Activated CD8-positive, alpha-beta T cell treated with anti-CD3 and anti-CD28 coated beads, Interleukin-2, amount 10 ng/mL, durations not matched to agents 7 days and 5 days (primary cell): ENCODE data around the gene ST3GAL4. TPM values are rescaled to one million over a fixed set of nuclear protein-coding genes. Genes with fewer than 3 reads are reported as not detected.

Source experiments
- ATAC-seq: fragments of 150-1000 bp; cut with Tn5 transposase; one replicate; pipeline ENCODE4 v1.10.0; 2021; ENCODE audit warnings: moderate library complexity
- CTCF ChIA-PET: fragments of 350-600 bp; sonication (Branson Sonifier 250); formaldehyde crosslinking; loops from one replicate; lab custom pipeline; 2021; ENCODE audit warnings: antibody characterized with exemption; lab: Charles Lee
- POLR2A ChIA-PET: fragments of 350-600 bp; sonication (Branson Sonifier 250); formaldehyde crosslinking; loops from one replicate; lab custom pipeline; 2021; ENCODE audit warnings: antibody characterized with exemption; lab: Charles Lee
- DNase-seq: peaks from one replicate; pipeline ENCODE4 v3.0.0-alpha.2; 2020
- H3K27ac Mint-ChIP-seq: one replicate; pipeline ENCODE4 v1.8.0; 2021; ENCODE audit warnings: mild to moderate bottlenecking, mixed read lengths
- H3K27me3 Mint-ChIP-seq: one replicate; pipeline ENCODE4 v1.8.0; 2021; ENCODE audit warnings: low read depth, mixed read lengths
- H3K36me3 Mint-ChIP-seq: one replicate; pipeline ENCODE4 v1.8.0; 2021; ENCODE audit warnings: low read depth, mixed read lengths
- H3K4me1 Mint-ChIP-seq: one replicate; pipeline ENCODE4 v1.8.0; 2021; ENCODE audit warnings: low read depth, mixed read lengths
- H3K4me3 Mint-ChIP-seq: one replicate; pipeline ENCODE4 v1.8.0; 2021; ENCODE audit warnings: mild to moderate bottlenecking, mixed read lengths
- H3K9me3 Mint-ChIP-seq: one replicate; pipeline ENCODE4 v1.8.0; 2022; ENCODE audit warnings: mixed read lengths; ENCODE audit not compliant: insufficient read depth
- total RNA-seq, 2 experiments: library from RNA; stranded (reverse); gene quantifications; one replicate each; pipeline ENCODE4 v1.2.3, GENCODE V29; 2021

ST3GAL4 gene
- total RNA-seq, 2 experiments from 2014 or later = 10.3 to 11.8 TPM

- ChIA-PET CTCF (interaction anchor here (0.7 kb wide), 1 partner anchor 13 kb away, joined by 3 read pairs; no protein-coding TSS in a partner anchor), POLR2A (no interaction called here)
- no peak for ATAC-seq
- no peak overlapping the region for H3K27ac Mint-ChIP-seq
- no peak for DNase-seq
- no peaks in the 10 kb centered on the region for H3K27me3 Mint-ChIP-seq
- no peak overlapping the region for H3K4me3 Mint-ChIP-seq
- peaks cover 3% of the 10 kb centered on the region for H3K9me3 Mint-ChIP-seq
- H3K36me3 Mint-ChIP-seq = no peaks in the 10 kb centered on the region
- H3K4me1 Mint-ChIP-seq = no peaks in the 10 kb centered on the region
These were observed 95.8 kb downstream of the ST3GAL4 start for GRCh38 chr11:126451211-126451802.

GRCh38 chr11:126452241-126453101 is 97.0 kb downstream of the ST3GAL4 start:
- no peaks in the 10 kb centered on the region for H3K27me3 Mint-ChIP-seq
- no peak overlapping the region for H3K27ac Mint-ChIP-seq
- CTCF ChIA-PET = interaction anchor here (0.7 to 1.1 kb wide), 2 partner anchors 12 to 18 kb away, joined by 3 read pairs; no protein-coding TSS in a partner anchor
- H3K9me3 Mint-ChIP-seq = peaks cover 3% of the 10 kb centered on the region
- DNase-seq (no peak), ATAC-seq (no peak)
- H3K4me1 Mint-ChIP-seq = no peaks in the 10 kb centered on the region
- H3K36me3 Mint-ChIP-seq = no peaks in the 10 kb centered on the region
- POLR2A ChIA-PET = no interaction called here
- no peak overlapping the region for H3K4me3 Mint-ChIP-seq

GRCh38 chr11:126456089-126456488 is 100.6 kb downstream of the ST3GAL4 start:
- ATAC-seq (no peak), DNase-seq (no peak)
- Mint-ChIP-seq H3K9me3 (no peaks in the 10 kb centered on the region), H3K27me3 (no peaks in the 10 kb centered on the region), H3K4me3 (no peak overlapping the region), H3K4me1 (no peaks in the 10 kb centered on the region), H3K27ac (no peak overlapping the region), H3K36me3 (no peaks in the 10 kb centered on the region)
- ChIA-PET CTCF (no interaction called here), POLR2A (no interaction called here)

GRCh38 chr11:126456783-126457542 is 101.5 kb downstream of the ST3GAL4 start:
- DNase-seq = no peak
- POLR2A ChIA-PET = no interaction called here
- Mint-ChIP-seq H3K36me3 (no peaks in the 10 kb centered on the region), H3K27ac (no peak overlapping the region), H3K4me1 (no peaks in the 10 kb centered on the region), H3K27me3 (no peaks in the 10 kb centered on the region), H3K4me3 (no peak overlapping the region), H3K9me3 (no peaks in the 10 kb centered on the region)
- CTCF ChIA-PET = no interaction called here
- no peak for ATAC-seq

GRCh38 chr11:126457817-126458216 is 102.3 kb downstream of the ST3GAL4 start:
- no peaks in the 10 kb centered on the region for H3K4me1 Mint-ChIP-seq
- DNase-seq (no peak), ATAC-seq (no peak)
- H3K36me3 Mint-ChIP-seq = no peaks in the 10 kb centered on the region
- no peaks in the 10 kb centered on the region for H3K27me3 Mint-ChIP-seq
- ChIA-PET POLR2A (no interaction called here), CTCF (no interaction called here)
- no peak overlapping the region for H3K27ac Mint-ChIP-seq
- no peaks in the 10 kb centered on the region for H3K9me3 Mint-ChIP-seq
- no peak overlapping the region for H3K4me3 Mint-ChIP-seq

- ChIA-PET CTCF (interaction anchor here (5.5 kb wide), 1 partner anchor 20 kb away, joined by 32 read pairs; no protein-coding TSS in a partner anchor), POLR2A (no interaction called here)
- H3K9me3 Mint-ChIP-seq = no peaks in the 10 kb centered on the region
- ATAC-seq (no peak), DNase-seq (no peak)
- no peaks in the 10 kb centered on the region for H3K36me3 Mint-ChIP-seq
- H3K27ac Mint-ChIP-seq = no peak overlapping the region
- no peak overlapping the region for H3K4me3 Mint-ChIP-seq
- H3K4me1 Mint-ChIP-seq = peaks cover 6% of the 10 kb centered on the region
- H3K27me3 Mint-ChIP-seq = no peaks in the 10 kb centered on the region
These were observed 104.3 kb downstream of the ST3GAL4 start for GRCh38 chr11:126459691-126460281.

GRCh38 chr11:126460417-126461095 is 105.1 kb downstream of the ST3GAL4 start:
- Mint-ChIP-seq H3K4me3 (no peak overlapping the region), H3K27ac (no peak overlapping the region), H3K27me3 (no peaks in the 10 kb centered on the region), H3K9me3 (no peaks in the 10 kb centered on the region), H3K36me3 (no peaks in the 10 kb centered on the region), H3K4me1 (peaks cover 13% of the 10 kb centered on the region)
- POLR2A ChIA-PET = no interaction called here
- no peak for DNase-seq
- CTCF ChIA-PET = interaction anchor here (5.5 kb wide), 1 partner anchor 20 kb away, joined by 32 read pairs; no protein-coding TSS in a partner anchor
- ATAC-seq = no peak

GRCh38 chr11:126461096-126461440 is 105.6 kb downstream of the ST3GAL4 start:
- DNase-seq (no peak), ATAC-seq (no peak)
- ChIA-PET CTCF (interaction anchor here (5.5 kb wide), 1 partner anchor 19 kb away, joined by 32 read pairs; no protein-coding TSS in a partner anchor), POLR2A (no interaction called here)
- H3K4me3 Mint-ChIP-seq = no peak overlapping the region
- H3K36me3 Mint-ChIP-seq = no peaks in the 10 kb centered on the region
- no peaks in the 10 kb centered on the region for H3K9me3 Mint-ChIP-seq
- no peaks in the 10 kb centered on the region for H3K27me3 Mint-ChIP-seq
- H3K4me1 Mint-ChIP-seq = peaks cover 18% of the 10 kb centered on the region
- H3K27ac Mint-ChIP-seq = no peak overlapping the region

GRCh38 chr11:126461996-126462395 is 106.5 kb downstream of the ST3GAL4 start:
- CTCF ChIA-PET = interaction anchor here (1.5 to 5.5 kb wide), 2 partner anchors 18 to 21 kb away, joined by 3 to 32 read pairs; no protein-coding TSS in a partner anchor
- ATAC-seq = no peak

GRCh38 chr11:126462422-126462821 is 106.9 kb downstream of the ST3GAL4 start:
- CTCF ChIA-PET = interaction anchor here (1.5 to 5.5 kb wide), 2 partner anchors 18 to 21 kb away, joined by 3 to 32 read pairs; no protein-coding TSS in a partner anchor
- no peaks in the 10 kb centered on the region for H3K27me3 Mint-ChIP-seq
- no peak overlapping the region for H3K27ac Mint-ChIP-seq
- no peaks in the 10 kb centered on the region for H3K9me3 Mint-ChIP-seq
- DNase-seq (no peak), ATAC-seq (no peak)
- no peaks in the 10 kb centered on the region for H3K36me3 Mint-ChIP-seq
- peaks cover 28% of the 10 kb centered on the region for H3K4me1 Mint-ChIP-seq
- POLR2A ChIA-PET = interaction anchor here (0.9 kb wide), 1 partner anchor 22 kb away, joined by 3 read pairs; no protein-coding TSS in a partner anchor
- H3K4me3 Mint-ChIP-seq = no peak overlapping the region

More at GRCh38 chr11:126461996-126462395, 106.5 kb downstream of the ST3GAL4 start:
- no peaks in the 10 kb centered on the region for H3K9me3 Mint-ChIP-seq
- no peaks in the 10 kb centered on the region for H3K36me3 Mint-ChIP-seq
- peaks cover 26% of the 10 kb centered on the region for H3K4me1 Mint-ChIP-seq
- no peak overlapping the region for H3K4me3 Mint-ChIP-seq
- no peak for DNase-seq
- H3K27ac Mint-ChIP-seq = no peak overlapping the region
- no peaks in the 10 kb centered on the region for H3K27me3 Mint-ChIP-seq
- POLR2A ChIA-PET = interaction anchor here (0.9 kb wide), 1 partner anchor 19 kb away, joined by 3 read pairs; no protein-coding TSS in a partner anchor
